A204.1 (cell line): ENCODE data around the gene TRIM64.
"Not testable (repeated sequence)": the region's sequence is repeated elsewhere in the genome, so short reads cannot be mapped to it uniquely, and the experiment has no call there.

ENCODE experiments used
- FAIRE-seq: peaks from 2 replicates; lab custom pipeline; 2012; peaks lifted over from hg19 to GRCh38; lab: Jason Lieb, UNC

TRIM64 gene, protein sequence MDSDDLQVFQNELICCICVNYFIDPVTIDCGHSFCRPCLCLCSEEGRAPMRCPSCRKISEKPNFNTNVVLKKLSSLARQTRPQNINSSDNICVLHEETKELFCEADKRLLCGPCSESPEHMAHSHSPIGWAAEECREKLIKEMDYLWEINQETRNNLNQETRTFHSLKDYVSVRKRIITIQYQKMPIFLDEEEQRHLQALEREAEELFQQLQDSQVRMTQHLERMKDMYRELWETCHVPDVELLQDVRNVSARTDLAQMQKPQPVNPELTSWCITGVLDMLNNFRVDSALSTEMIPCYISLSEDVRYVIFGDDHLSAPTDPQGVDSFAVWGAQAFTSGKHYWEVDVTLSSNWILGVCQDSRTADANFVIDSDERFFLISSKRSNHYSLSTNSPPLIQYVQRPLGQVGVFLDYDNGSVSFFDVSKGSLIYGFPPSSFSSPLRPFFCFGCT

DNA sequence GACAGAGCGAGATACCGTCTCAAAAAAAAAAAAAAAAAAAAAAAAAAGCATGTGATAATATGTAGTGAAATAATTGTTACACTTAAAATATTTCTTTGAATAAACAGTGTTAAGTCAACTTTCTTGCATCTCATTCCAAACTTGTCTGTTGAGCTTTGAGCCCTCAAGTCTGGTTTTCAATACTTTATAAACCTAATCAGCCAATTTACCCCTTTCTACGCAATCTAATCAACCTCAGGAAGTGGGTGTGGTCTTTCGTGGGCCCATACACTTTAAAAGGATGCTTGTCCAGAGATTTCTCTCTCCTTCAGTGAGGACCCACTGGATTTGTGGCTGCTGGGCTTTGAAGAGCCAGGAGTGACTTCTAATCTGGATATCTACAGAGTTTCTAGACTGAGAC is at the start of gene TRIM64:
TSS of gene TRIM64 (plus strand) at position 301 of the 400 bp plus-strand sequence. CDS start 2,467 bp downstream, outside the sequence.
- FAIRE-seq: not testable (repeated sequence)

DNA sequence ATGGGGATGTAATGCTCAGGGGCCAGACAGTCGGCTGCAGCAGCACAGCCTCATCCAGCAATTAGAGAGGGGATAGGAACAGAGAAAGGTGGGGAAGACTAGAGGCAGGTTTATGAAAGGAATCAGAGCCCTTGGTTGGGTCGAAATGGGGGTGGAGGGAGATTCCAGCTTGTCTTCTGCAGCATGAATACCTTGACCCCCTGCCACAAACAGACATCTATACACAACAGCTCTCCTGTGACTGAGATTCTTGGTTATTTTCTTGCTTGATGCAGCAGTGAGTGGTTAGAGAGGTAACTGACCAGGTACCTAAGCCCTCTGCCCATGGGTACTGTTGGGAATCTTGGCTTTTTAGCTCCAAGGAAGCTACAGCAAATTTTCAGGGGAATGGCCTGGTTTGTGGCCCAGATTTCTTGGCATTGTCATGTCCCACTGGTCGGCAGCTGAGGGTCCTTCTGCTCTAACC is 43.6 kb upstream of the TRIM64 start, which contains the start of gene TRIM49D1:
TSS of gene TRIM49D1 (minus strand) at position 51 of the 466 bp plus-strand sequence. CDS start 4,535 bp downstream, outside the sequence.
- no peak for FAIRE-seq

DNA sequence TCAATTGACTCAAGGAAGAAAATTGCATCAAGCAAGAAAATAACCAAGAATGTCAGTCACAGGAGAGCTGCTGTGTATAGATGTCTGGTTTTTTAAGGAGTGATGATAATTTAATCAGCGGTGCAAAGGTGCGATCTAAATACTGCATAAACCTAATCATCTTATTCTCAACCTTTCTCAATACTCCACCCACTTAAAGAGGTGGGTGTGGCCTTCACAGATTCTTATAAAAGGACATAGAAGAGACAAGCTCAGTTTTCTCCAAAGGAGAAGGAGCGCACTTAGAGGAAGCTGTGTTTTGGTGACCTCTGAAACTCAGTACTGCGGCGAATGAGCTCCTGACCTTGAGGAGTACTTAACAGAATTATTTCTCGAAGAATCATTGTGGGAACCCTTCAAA is 42.1 kb upstream of the TRIM64 start, which contains the start of gene TRIM49D2:
TSS of gene TRIM49D2 (plus strand) at position 301 of the 400 bp plus-strand sequence. CDS start 2,698 bp downstream, outside the sequence.
- FAIRE-seq: not testable (repeated sequence)

DNA sequence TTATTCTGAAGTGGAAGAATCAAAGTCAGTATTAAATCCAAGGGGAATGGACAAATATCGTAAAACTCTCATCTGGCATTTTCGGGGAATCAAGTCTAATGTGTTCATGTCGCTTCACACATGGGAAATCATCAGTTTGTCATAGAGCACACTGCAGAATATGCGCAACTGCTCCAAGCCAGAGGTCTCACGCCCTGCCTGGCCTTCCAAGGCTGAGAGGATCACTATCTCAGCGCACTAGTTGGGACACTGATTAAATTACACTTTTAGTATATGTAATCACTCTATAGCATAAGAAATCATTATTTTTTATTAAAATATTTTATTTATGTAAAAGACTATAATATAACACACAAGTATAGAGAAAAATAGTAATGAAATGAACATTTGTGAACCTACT is 5.0 kb upstream of the TRIM64 start:
- peak; percentile 23 for FAIRE-seq
